K562 (cell line): ENCODE measurements around the gene UBFD1.

Source experiments
- FOS ChIP-seq: IDR thresholded peaks from 3 replicates; pipeline ENCODE4 v1.6.1; 2011; ENCODE audit not compliant: insufficient read length; ENCODE audit errors: extremely low read depth
- GABPA ChIP-seq: fragments of 200-800 bp; sonication (Bioruptor generic); conservative IDR thresholded peaks from 2 replicates; pipeline ENCODE4 v1.6.1; 2016; ENCODE audit warnings: low read depth, missing genetic modification characterization, missing compliant biosample characterization
- JUND ChIP-seq, 2 experiments: IDR thresholded peaks; 2 replicates in 1 of 2; 3 replicates in 1 of 2; pipeline ENCODE4 v1.6.1; 2011; ENCODE audit warnings: borderline replicate concordance in 2 of 2, low read depth in 2 of 2, low read length in 2 of 2, improper control_type of control experiment in 1 of 2, missing biosample characterization in 1 of 2, missing genetic modification characterization in 1 of 2, missing genetic modification reagents in 1 of 2
- TCF7L2 ChIP-seq: fragments of 150-350 bp; IDR thresholded peaks from 2 replicates; pipeline ENCODE4 v1.6.1; 2016; ENCODE audit warnings: low read depth, mild to moderate bottlenecking, low read length, moderate library complexity

DNA sequence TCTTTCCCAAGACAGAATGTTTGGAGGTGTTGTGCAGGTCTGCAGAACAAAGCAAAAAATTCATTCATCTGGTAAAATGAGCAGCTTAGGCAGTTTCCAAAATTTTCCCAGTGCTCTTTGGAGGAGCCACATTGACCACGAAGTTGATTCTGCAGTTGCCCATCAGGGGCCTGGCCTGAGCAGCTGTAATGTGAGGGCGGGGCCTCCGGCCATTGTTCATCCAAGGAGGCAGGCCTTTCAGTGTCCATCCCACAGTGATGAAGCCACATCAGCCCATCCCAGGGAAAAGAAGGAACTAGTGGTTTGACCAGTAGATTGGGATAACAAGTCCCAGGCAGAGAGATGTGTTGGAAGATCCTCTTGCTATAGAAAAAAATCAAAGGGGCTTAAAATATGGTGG, 10.1 kb downstream of the UBFD1 start:
- TF ChIP-seq GABPA (tag) (no peak), FOS (no peak), JUND (IDR thresholded peaks at IDR 0.05; ENCODE audit: borderline replicate concordance, low read depth, low read length) (no peak), JUND (tag; IDR thresholded peaks at IDR 0.05; ENCODE audit: borderline replicate concordance, low read depth, low read length) (no peak), TCF7L2 (no peak)
